HepG2 (cell line): ENCODE measurements around the gene FGFR2.

Experiments used
- FOXM1 ChIP-seq: sonication (generic); formaldehyde crosslinking; IDR thresholded peaks from 2 replicates; pipeline ENCODE4 v1.5.0; 2020; ENCODE audit warnings: missing genetic modification reagents
- HDAC2 ChIP-seq: sonication (generic); formaldehyde crosslinking; IDR thresholded peaks from 2 replicates; pipeline ENCODE4 v1.4.0; 2020; ENCODE audit warnings: missing genetic modification reagents
- POLR2AphosphoS5 ChIP-seq: IDR thresholded peaks from 2 replicates; pipeline ENCODE4 v1.6.1; 2012; ENCODE audit warnings: low read depth, low read length
- RCOR2 ChIP-seq: IDR thresholded peaks from 2 replicates; pipeline ENCODE4 v1.6.1; 2016; ENCODE audit warnings: missing biosample characterization, missing genetic modification reagents
- SMAD3 ChIP-seq: sonication (generic); formaldehyde crosslinking; IDR thresholded peaks from 2 replicates; pipeline ENCODE4 v1.4.0; 2020; ENCODE audit warnings: missing genetic modification reagents
- TAF1 ChIP-seq: sonication (generic); formaldehyde crosslinking; IDR thresholded peaks from 2 replicates; pipeline ENCODE4 v1.4.0; 2020; ENCODE audit warnings: missing genetic modification reagents
- ZNF574 ChIP-seq: sonication (generic); formaldehyde crosslinking; IDR thresholded peaks from 2 replicates; pipeline ENCODE4 v1.4.0; 2020; ENCODE audit warnings: missing genetic modification reagents
- ZNF577 ChIP-seq: sonication (generic); formaldehyde crosslinking; IDR thresholded peaks from 2 replicates; pipeline ENCODE4 v1.4.0; 2020; ENCODE audit warnings: mild to moderate bottlenecking, low read depth, missing genetic modification reagents, borderline replicate concordance
- ZNF770 ChIP-seq: sonication (generic); formaldehyde crosslinking; IDR thresholded peaks from 2 replicates; pipeline ENCODE4 v1.5.0; 2020; ENCODE audit warnings: mild to moderate bottlenecking, missing genetic modification reagents
- ZNF784 ChIP-seq: sonication (generic); formaldehyde crosslinking; IDR thresholded peaks from 2 replicates; pipeline ENCODE4 v1.5.1; 2020; ENCODE audit warnings: missing genetic modification reagents, mild to moderate bottlenecking, borderline replicate concordance
- ZZZ3 ChIP-seq: sonication (generic); formaldehyde crosslinking; IDR thresholded peaks from 2 replicates; pipeline ENCODE4 v1.4.0; 2020; ENCODE audit warnings: missing genetic modification reagents, mild to moderate bottlenecking, borderline replicate concordance

- TF ChIP-seq HDAC2 (CRISPR knock-in tag) (no peak), SMAD3 (CRISPR knock-in tag) (no peak), TAF1 (no peak), ZNF770 (CRISPR knock-in tag) (no peak), ZNF577 (no peak), FOXM1 (CRISPR knock-in tag) (no peak), POLR2AphosphoS5 (no peak), ZZZ3 (CRISPR knock-in tag) (no peak), ZNF574 (CRISPR knock-in tag) (no peak), RCOR2 (CRISPR knock-in tag) (no peak), ZNF784 (CRISPR knock-in tag) (no peak)
Measured at GRCh38 chr10:121462281-121462680, 136.0 kb downstream of the FGFR2 start.
